Heart right ventricle (tissue), 16 donors: ENCODE results near the gene SNTN. TPM values are rescaled to one million over a fixed set of nuclear protein-coding genes. Genes with fewer than 3 reads are reported as not detected.

ENCODE experiments used
- ATAC-seq, 8 donors: fragments of 200-7000 bp; cut with Tn5 transposase; one replicate each; pipeline ENCODE4 v1.9.1; 2020; ENCODE audit warnings: mild to moderate bottlenecking in 8 of 8, moderate library complexity in 8 of 8, moderate number of reproducible peaks in 1 of 8
- DNase-seq, 2 donors: peaks; one replicate each; pipeline ENCODE4 v3.0.0-alpha.2; 2020
- H3K27ac ChIP-seq, 10 donors: fragments of 200-600 bp; sonication (generic) in 2 of 10; one replicate each; pipeline versions ENCODE4 v1.5.0 to v1.8.0; 2020 to 2022; ENCODE audit warnings: mild to moderate bottlenecking in 3 of 10
- H3K27me3 ChIP-seq, 7 donors: fragments of 200-600 bp; one replicate each; pipeline ENCODE4 v1.8.0; 2021 to 2022; ENCODE audit warnings: mild to moderate bottlenecking in 2 of 7
- H3K36me3 ChIP-seq, 9 donors: fragments of 200-600 bp; sonication (generic) in 1 of 9; one replicate each; pipeline versions ENCODE4 v1.5.0 to v1.8.0; 2020 to 2022; ENCODE audit warnings: mild to moderate bottlenecking in 2 of 9
- H3K4me1 ChIP-seq, 9 donors: fragments of 200-600 bp; sonication (generic) in 1 of 9; one replicate each; pipeline versions ENCODE4 v1.5.0 to v1.8.0; 2020 to 2022; ENCODE audit warnings: mild to moderate bottlenecking in 4 of 9
- H3K4me3 ChIP-seq, 10 donors: fragments of 200-600 bp; sonication (generic) in 2 of 10; one replicate each; pipeline versions ENCODE4 v1.5.0 to v1.8.0; 2020 to 2022; ENCODE audit warnings: mild to moderate bottlenecking in 7 of 10, moderate library complexity in 2 of 10
- H3K9me3 ChIP-seq, 11 donors: fragments of 200-600 bp in 10 of 11; sonication (generic) in 2 of 11; one replicate each; pipeline versions ENCODE4 v1.5.0 to v1.8.0; 2013 to 2022; ENCODE audit warnings: mild to moderate bottlenecking in 2 of 11, control low read depth in 1 of 11, moderate library complexity in 1 of 11
- WGBS, 2 donors: extraction: QIAGEN DNeasy Blood & Tissue Kit; methylation state at CpG; one replicate each; pipeline ENCODE4 v1.1.7; 2013; ENCODE audit warnings: inconsistent platforms in 1 of 2; 5-methylcytosine and 5-hydroxymethylcytosine counted together
- intact Hi-C, 10 donors: fragments of 100-400 bp; cut with DNase I; formaldehyde crosslinking; loops; one replicate each; pipeline versions ENCODE4 v1.11.1 to v1.14.2; 2022
- polyA plus RNA-seq, 2 donors: library from polyadenylated mRNA; stranded (reverse); fragments of 200-250 nt; gene quantifications; one replicate each; pipeline ENCODE4 v1.2.3, GENCODE V29; 2013
- total RNA-seq, 10 donors: library from RNA; stranded (reverse); fragmentation: NEBNext Ultra II Directional in 3 of 10; extraction: Animal tissue kit (Norgen Biotek cat#: 25700) in 3 of 10; gene quantifications; one replicate each; pipeline versions ENCODE4 v1.2.1 to v1.2.4, GENCODE V29; 2021 to 2023
- TF ChIP-seq, protein P1 (sequence below), 9 donors: fragments of 200-600 bp; sonication (generic) in 2 of 9; IDR thresholded peaks; one replicate each; pipeline versions ENCODE4 v1.5.0 to v1.8.0; 2021 to 2022; ENCODE audit warnings: antibody characterized with exemption in 9 of 9, mild to moderate bottlenecking in 5 of 9, moderate library complexity in 1 of 9
- donor health status: Arrhythmogenic right ventricular cardiomyopathy.
- donor health status: ischemic (EF 13 %, LVEDD 7.1; RV severe dilation, severe dysfunction).
- donor health status: healthy with polysubstance abuse.
- donor health status: DM: no; HTN: yes; CAD: no.
- donor health status: DM: no; HTN: no; CAD: no.
- donor health status: ischemic (EF 25% LVEDD 6.9; RV normal size, moderate dysfunction).
- donor health status: ischemic (EF 25% LVEDD 5.7; RV mildly dilated, moderate dysfunction).
- donor health status: healthy.
- donor health status: DM: yes; HTN: yes; CAD: no.
- donor health status: Ischemic cardiomyopathy.
- donor health status: ischemic (EF 35%, LVEDD 5.7; RV mildly dilated, moderate dysfunction).
- donor health status: nonischemic (EF 11% LVEDD 7.7; RV severe dilation, severe dysfunction).
- donor health status: DM: yes; HTN: yes; CAD: no.
- donor health status: PGD.
- donor health status: ischemic (EF 29% LVEDD 5.4; RV normal size, mild dysfunction).
- donor health status: nonischemic (EF 23%, LVEDD 6.1; RV moderate dilation, normal function).

The SNTN gene
- total and polyA plus RNA-seq, 12 donors, result not detected

DNA sequence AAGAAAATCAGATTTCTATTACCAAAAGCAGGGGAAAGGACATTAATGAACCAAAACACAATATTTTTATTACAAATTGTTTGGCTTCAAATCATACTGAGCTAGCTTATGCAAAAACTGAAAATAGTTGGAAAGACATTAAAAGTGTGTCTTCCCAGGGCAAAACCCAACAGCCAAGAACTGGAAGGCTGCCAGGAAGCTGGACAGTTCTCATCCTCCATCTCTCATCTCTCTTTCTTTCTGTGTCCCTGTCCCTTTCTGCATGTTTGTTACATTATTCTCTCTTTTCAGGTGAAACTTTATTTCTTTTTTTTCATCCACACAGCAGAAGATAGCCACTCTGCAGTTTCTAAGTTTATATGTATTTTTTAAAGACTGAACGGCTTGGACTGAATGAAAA lies 41.1 kb upstream of the SNTN start:
- DNase-seq, result no peak
- H3K9me3 ChIP-seq, result no peaks in the 10 kb centered on the region
- 88 to 91% methylated on average over 1 of the region's 1 CpG for WGBS, 2 donors
- H3K36me3 ChIP-seq, result no peaks in the 10 kb centered on the region
- ATAC-seq, result no peak
- no peak overlapping the region for H3K27ac ChIP-seq
- intact Hi-C loops, result no loop called here
- H3K4me3 ChIP-seq, result no peak overlapping the region
- peaks cover 0 to 6% (median 0%) of the 10 kb centered on the region in 7 donors for H3K27me3 ChIP-seq
- TF ChIP-seq, protein P1, sequence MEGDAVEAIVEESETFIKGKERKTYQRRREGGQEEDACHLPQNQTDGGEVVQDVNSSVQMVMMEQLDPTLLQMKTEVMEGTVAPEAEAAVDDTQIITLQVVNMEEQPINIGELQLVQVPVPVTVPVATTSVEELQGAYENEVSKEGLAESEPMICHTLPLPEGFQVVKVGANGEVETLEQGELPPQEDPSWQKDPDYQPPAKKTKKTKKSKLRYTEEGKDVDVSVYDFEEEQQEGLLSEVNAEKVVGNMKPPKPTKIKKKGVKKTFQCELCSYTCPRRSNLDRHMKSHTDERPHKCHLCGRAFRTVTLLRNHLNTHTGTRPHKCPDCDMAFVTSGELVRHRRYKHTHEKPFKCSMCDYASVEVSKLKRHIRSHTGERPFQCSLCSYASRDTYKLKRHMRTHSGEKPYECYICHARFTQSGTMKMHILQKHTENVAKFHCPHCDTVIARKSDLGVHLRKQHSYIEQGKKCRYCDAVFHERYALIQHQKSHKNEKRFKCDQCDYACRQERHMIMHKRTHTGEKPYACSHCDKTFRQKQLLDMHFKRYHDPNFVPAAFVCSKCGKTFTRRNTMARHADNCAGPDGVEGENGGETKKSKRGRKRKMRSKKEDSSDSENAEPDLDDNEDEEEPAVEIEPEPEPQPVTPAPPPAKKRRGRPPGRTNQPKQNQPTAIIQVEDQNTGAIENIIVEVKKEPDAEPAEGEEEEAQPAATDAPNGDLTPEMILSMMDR (IDR thresholded peaks at IDR 0.05), result no peak
- no peaks in the 10 kb centered on the region for H3K4me1 ChIP-seq

DNA sequence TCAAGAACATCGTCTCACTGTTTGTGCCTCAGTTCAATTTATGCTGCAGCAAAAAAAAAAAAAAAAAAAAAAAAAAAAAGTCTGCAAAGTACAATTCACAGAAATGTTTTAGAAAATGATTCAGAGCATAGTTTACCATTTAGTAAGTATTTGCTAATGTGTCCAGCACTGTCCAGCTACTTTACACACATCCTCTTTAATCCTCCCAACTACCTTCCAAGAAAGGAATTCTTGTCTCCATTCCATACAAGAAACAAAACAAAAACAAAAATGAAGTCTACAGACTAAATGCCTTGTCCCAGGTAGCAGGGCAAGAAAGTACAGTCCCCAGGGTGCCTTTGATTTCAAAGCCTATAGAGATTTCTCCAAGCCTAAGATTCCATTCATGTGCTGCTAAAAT lies 38.9 kb upstream of the SNTN start:
- Histone ChIP-seq H3K36me3 (no peaks in the 10 kb centered on the region), H3K4me1 (no peaks in the 10 kb centered on the region), H3K27me3 (peaks cover 0 to 6% (median 0%) of the 10 kb centered on the region in 7 donors), H3K27ac (no peak overlapping the region), H3K4me3 (no peak overlapping the region), H3K9me3 (no peaks in the 10 kb centered on the region)
- intact Hi-C loops, result no loop called here
- no peak for ATAC-seq
- DNase-seq, result no peak
- WGBS, 2 donors, result 38 to 89% methylated on average over 1 of the region's 1 CpG
- TF ChIP-seq, protein P1 (IDR thresholded peaks at IDR 0.05), result no peak

DNA sequence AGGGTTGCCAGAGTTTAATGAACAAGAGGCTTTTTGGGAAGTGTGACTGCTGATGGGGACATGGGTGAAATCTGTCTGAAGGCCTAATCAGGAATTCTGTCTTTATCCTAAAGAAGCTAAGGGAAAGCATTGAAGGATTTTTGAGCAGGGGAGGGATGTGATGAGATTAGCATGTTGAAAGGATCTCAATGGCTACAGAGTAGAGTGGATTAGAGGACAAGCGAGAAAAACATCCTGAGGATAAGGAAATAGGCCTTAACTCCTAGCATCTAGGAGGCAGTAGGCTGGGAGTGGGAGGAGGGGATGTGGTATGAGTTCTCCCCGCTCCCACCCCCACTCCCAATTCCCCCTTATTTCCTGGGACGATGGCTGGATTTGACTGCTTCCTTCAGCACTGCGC lies 35.1 kb upstream of the SNTN start:
- Histone ChIP-seq H3K27me3 (no peaks in the 10 kb centered on the region), H3K4me3 (no peak overlapping the region), H3K4me1 (no peaks in the 10 kb centered on the region), H3K27ac (no peak overlapping the region), H3K9me3 (peaks cover 0 to 8% (median 0%) of the 10 kb centered on the region in 11 donors), H3K36me3 (no peaks in the 10 kb centered on the region)
- TF ChIP-seq, protein P1 (IDR thresholded peaks at IDR 0.05), result no peak
- 57 to 62% methylated on average over 4 of the region's 4 CpGs for WGBS, 2 donors
- intact Hi-C loops, result no loop called here
- ATAC-seq (no peak), DNase-seq (no peak)

DNA sequence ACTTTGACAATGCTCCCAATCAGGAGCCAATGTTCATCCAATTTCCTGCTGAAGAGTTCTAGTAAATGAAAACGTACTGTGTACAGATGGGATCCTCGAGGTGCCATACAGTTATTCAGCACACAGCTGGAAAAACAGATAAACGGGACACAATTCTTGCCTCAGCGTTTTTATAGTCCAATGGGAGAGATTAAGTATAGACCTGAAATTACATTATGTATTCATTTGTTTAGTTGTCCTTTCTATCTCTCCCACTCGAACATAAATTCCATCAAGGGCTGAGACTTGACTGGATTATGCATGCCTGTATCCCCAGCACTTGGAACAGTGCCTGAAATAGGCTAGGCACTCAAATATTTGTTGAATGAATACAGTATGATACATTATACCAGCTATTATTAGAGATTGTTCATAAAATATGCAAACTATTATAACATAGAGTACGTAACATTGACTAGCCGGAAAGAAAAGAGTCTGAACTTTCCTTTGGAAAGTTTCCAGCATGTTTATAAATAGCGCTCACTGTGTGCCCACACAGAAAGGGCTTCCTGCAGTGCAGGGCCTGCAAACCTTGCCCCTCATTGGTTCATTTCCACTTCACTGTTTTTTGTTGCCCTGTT lies 27.4 kb upstream of the SNTN start:
- H3K9me3 ChIP-seq, result peaks cover 0 to 3% (median 0%) of the 10 kb centered on the region in 11 donors
- peak in 4 of 8 donors; percentile 51 to 68 (median 62) for ATAC-seq

More for the DNA sequence above, 27.4 kb upstream of the SNTN start:
- peaks cover 0 to 11% (median 0%) of the 10 kb centered on the region in 9 donors for H3K4me1 ChIP-seq
- no peaks in the 10 kb centered on the region for H3K27me3 ChIP-seq
- 16 to 19% methylated on average over 8 of the region's 8 CpGs for WGBS, 2 donors
- TF ChIP-seq, protein P1 (IDR thresholded peaks at IDR 0.05), result no peak
- H3K36me3 ChIP-seq, result no peaks in the 10 kb centered on the region
- intact Hi-C loops, result no loop called here
- DNase-seq, result no peak
- no peak overlapping the region for H3K27ac ChIP-seq
- no peak overlapping the region for H3K4me3 ChIP-seq
